ENCODE measurements around the gene ADORA2A. TPM values are rescaled to one million over a fixed set of nuclear protein-coding genes. Genes with fewer than 3 reads are reported as not detected.

Gene ADORA2A
- total and polyA plus RNA-seq, 4 donors, result 5.5 to 54.9 (median 22.8) TPM

DNA sequence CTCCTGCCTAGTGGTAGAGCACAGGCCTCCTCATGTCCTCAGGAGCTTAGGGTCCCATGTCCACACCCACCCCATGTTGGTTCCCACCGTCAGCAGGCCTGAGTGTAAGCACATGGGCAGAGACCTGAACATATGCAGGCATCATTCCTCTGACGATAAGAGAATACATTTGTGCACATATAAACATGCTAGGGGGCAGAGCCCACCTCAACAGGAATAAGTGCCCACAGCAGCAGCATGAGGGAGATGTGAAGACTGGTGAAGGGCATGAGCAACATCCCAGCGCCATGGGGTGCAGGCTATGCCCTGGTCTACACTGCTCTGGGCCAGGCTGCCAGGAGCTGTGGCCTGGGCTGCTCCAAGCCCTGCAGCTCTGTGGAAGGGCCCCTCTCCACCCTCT is 16.9 kb downstream of the ADORA2A start:
- ATAC-seq (ENCODE audit: insufficient read depth, low FRiP score), result no peak
- WGBS, 2 donors, result 94 to 100% methylated on average over 3 of the region's 3 CpGs
- Histone ChIP-seq H3K27ac (ENCODE audit: low read depth in 1 of 2, low read length in 1 of 2) (no peak overlapping the region), H3K4me3 (no peak overlapping the region), H3K9me3 (ENCODE audit: control insufficient read depth in 4 of 4, insufficient read depth in 3 of 4, low read length in 3 of 4) (no peaks in the 10 kb centered on the region), H3K27me3 (ENCODE audit: control insufficient read depth in 3 of 3, insufficient read depth in 3 of 3, low read length in 2 of 3) (no peaks in the 10 kb centered on the region), H3K9ac (ENCODE audit: insufficient read depth in 1 of 2, low read length in 2 of 2) (no peak overlapping the region), H3K36me3 (ENCODE audit: control insufficient read depth in 4 of 4, insufficient read depth in 4 of 4, low read length in 4 of 4) (peaks cover 0 to 16% (median under 1%) of the 10 kb centered on the region in 4 donors), H3K4me1 (ENCODE audit: control insufficient read depth in 5 of 5, insufficient read depth in 5 of 5, low read length in 5 of 5) (peaks cover 0 to 8% (median 0%) of the 10 kb centered on the region in 5 donors)
- TF ChIP-seq, protein P1, sequence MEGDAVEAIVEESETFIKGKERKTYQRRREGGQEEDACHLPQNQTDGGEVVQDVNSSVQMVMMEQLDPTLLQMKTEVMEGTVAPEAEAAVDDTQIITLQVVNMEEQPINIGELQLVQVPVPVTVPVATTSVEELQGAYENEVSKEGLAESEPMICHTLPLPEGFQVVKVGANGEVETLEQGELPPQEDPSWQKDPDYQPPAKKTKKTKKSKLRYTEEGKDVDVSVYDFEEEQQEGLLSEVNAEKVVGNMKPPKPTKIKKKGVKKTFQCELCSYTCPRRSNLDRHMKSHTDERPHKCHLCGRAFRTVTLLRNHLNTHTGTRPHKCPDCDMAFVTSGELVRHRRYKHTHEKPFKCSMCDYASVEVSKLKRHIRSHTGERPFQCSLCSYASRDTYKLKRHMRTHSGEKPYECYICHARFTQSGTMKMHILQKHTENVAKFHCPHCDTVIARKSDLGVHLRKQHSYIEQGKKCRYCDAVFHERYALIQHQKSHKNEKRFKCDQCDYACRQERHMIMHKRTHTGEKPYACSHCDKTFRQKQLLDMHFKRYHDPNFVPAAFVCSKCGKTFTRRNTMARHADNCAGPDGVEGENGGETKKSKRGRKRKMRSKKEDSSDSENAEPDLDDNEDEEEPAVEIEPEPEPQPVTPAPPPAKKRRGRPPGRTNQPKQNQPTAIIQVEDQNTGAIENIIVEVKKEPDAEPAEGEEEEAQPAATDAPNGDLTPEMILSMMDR (IDR thresholded peaks at IDR 0.05; ENCODE audit: control extremely low read depth, extremely low read depth), result no peak
- no peak for DNase-seq

DNA sequence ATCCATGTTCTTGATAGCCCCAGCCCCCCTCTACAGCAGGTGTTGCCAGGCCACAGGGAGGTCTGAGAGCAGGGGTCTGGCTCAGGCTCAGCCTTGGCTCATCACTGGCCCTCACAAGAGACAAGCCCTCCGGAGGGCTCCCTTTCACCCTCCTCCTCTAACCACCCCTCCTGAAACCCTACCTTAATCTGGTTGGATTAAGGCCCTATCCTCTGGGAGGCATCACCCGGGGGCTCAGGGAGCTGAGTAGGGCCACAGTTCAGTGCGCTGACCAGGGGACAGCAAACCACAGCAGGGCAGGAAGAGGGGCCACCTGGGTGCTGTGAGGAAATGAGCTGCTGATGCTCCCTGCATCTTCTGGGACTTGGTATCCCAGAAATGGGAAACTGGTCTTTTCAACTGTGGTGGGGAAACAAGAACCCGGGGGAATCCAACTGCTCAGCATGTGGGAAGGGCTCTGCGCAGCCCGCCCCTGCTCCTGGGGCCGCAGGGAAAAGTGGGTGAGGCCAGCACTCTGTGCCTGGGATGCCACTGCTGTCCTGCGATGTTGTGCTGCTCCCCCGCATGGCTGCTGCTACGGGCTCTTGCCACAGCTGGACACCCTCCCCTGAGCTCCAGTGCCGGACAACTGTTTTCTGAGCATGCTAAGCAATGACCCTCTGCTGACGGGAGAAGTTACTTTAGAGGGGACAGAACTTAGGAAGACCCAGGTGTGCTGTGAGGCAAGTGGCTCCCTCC is 17.5 kb downstream of the ADORA2A start:
- DNase-seq, result no peak
- ATAC-seq (ENCODE audit: insufficient read depth, low FRiP score), result no peak
- H3K27ac ChIP-seq (ENCODE audit: low read depth in 1 of 2, low read length in 1 of 2), result no peak overlapping the region
- peaks cover 0 to 9% (median 0%) of the 10 kb centered on the region in 5 donors for H3K4me1 ChIP-seq (ENCODE audit: control insufficient read depth in 5 of 5, insufficient read depth in 5 of 5, low read length in 5 of 5)
- H3K4me3 ChIP-seq, result no peak overlapping the region
- no peaks in the 10 kb centered on the region for H3K27me3 ChIP-seq (ENCODE audit: control insufficient read depth in 3 of 3, insufficient read depth in 3 of 3, low read length in 2 of 3)
- peaks cover 0 to 16% (median under 1%) of the 10 kb centered on the region in 4 donors for H3K36me3 ChIP-seq (ENCODE audit: control insufficient read depth in 4 of 4, insufficient read depth in 4 of 4, low read length in 4 of 4)
- H3K9me3 ChIP-seq (ENCODE audit: control insufficient read depth in 4 of 4, insufficient read depth in 3 of 4, low read length in 3 of 4), result no peaks in the 10 kb centered on the region
- no peak overlapping the region for H3K9ac ChIP-seq (ENCODE audit: insufficient read depth in 1 of 2, low read length in 2 of 2)
- WGBS, 2 donors, result 88 to 91% methylated on average over 12 of the region's 12 CpGs
- TF ChIP-seq, protein P1 (IDR thresholded peaks at IDR 0.05; ENCODE audit: control extremely low read depth, extremely low read depth), result no peak

DNA sequence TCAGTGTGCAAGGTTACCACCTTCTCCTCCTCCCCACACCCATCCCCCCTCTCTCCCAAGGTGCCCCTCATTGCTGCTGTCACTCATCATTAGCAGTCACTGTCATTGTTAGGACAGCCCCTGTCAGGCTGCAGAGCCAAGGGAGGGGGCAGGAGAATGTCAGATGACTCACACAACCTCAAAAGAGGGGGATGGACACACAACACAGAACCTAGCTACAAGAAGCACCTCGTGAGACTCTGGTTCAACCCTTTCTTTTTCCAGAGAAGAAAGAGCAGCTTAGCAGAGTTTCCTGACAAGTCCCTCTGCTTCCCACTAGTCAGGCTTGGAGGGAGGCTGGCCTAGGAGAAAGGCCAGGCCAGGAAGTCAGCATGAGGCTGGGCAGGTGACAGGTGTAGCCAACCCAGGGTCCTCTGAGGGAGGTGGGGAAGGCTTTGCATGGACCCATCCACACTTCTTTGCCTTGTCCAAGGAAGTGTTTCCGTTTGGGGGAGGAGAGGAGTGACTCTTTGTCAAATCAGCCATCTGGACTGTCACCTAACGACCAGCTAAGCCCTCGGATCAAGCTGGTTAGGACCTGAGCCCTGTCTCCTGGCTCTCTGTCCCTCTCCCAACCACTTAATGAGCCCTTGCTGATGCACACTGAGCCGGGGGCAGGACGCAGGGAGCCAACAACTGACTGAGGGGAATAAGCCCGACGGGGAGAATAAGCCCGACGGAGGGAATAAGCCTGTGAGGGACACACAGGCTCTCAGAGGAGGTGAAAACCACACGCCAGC is 18.3 kb downstream of the ADORA2A start:
- ATAC-seq (ENCODE audit: insufficient read depth, low FRiP score) (no peak), DNase-seq (no peak)
- Histone ChIP-seq H3K27ac (ENCODE audit: low read depth in 1 of 2, low read length in 1 of 2) (no peak overlapping the region), H3K4me3 (no peak overlapping the region), H3K4me1 (ENCODE audit: control insufficient read depth in 5 of 5, insufficient read depth in 5 of 5, low read length in 5 of 5) (peaks cover 1 to 17% (median 5%) of the 10 kb centered on the region in 5 donors), H3K9me3 (ENCODE audit: control insufficient read depth in 4 of 4, insufficient read depth in 3 of 4, low read length in 3 of 4) (no peaks in the 10 kb centered on the region), H3K9ac (ENCODE audit: insufficient read depth in 1 of 2, low read length in 2 of 2) (no peak overlapping the region), H3K27me3 (ENCODE audit: control insufficient read depth in 3 of 3, insufficient read depth in 3 of 3, low read length in 2 of 3) (no peaks in the 10 kb centered on the region), H3K36me3 (ENCODE audit: control insufficient read depth in 4 of 4, insufficient read depth in 4 of 4, low read length in 4 of 4) (peaks cover 0 to 16% (median under 1%) of the 10 kb centered on the region in 4 donors)
- TF ChIP-seq, protein P1 (IDR thresholded peaks at IDR 0.05; ENCODE audit: control extremely low read depth, extremely low read depth), result no peak
- 83 to 85% methylated on average over 11 of the region's 11 CpGs for WGBS, 2 donors
